ES-I3 (cell line): Measurements from ENCODE around the gene MAP4K2.

Experiments used
- H3K36me3 ChIP-seq: 2 replicates; pipeline ENCODE4 v1.6.1; 2013; ENCODE audit warnings: mild to moderate bottlenecking, low read length, control low read depth, moderate library complexity; ENCODE audit not compliant: insufficient read depth
- H3K4me1 ChIP-seq: 2 replicates; pipeline ENCODE4 v1.6.1; 2013; ENCODE audit warnings: mild to moderate bottlenecking, control low read depth, low read length; ENCODE audit not compliant: insufficient read depth
- H3K9ac ChIP-seq: 2 replicates; pipeline ENCODE4 v1.6.1; 2013; ENCODE audit warnings: low read depth, mild to moderate bottlenecking, low read length, moderate library complexity
- H3K9me3 ChIP-seq: 2 replicates; pipeline ENCODE4 v1.6.1; 2013; ENCODE audit warnings: mild to moderate bottlenecking, low read length, moderate library complexity; ENCODE audit not compliant: control insufficient read depth, insufficient read depth

Gene MAP4K2

GRCh38 chr11:64796757-64797541, 6.1 kb downstream of the MAP4K2 start:
- H3K36me3 ChIP-seq = no peaks in the 10 kb centered on the region; the same call in 1 of the 2 replicates
- H3K9ac ChIP-seq = no peak overlapping the region
- no peaks in the 10 kb centered on the region for H3K9me3 ChIP-seq
- 0 out of 2 replicates have a peak, but pooled peaks cover under 1% of the 10 kb centered on the region for H3K4me1 ChIP-seq

- H3K36me3 ChIP-seq = no peaks in the 10 kb centered on the region; the same call in 1 of the 2 replicates
- H3K9me3 ChIP-seq = no peaks in the 10 kb centered on the region
- no peak overlapping the region for H3K9ac ChIP-seq
- no peaks in the 10 kb centered on the region for H3K4me1 ChIP-seq
Measured at GRCh38 chr11:64796047-64796756, 6.8 kb downstream of the MAP4K2 start.

- no peak overlapping the region for H3K9ac ChIP-seq
- no peaks in the 10 kb centered on the region for H3K36me3 ChIP-seq
- no peaks in the 10 kb centered on the region for H3K9me3 ChIP-seq
- H3K4me1 ChIP-seq = no peaks in the 10 kb centered on the region
Measured at GRCh38 chr11:64794526-64794925, 8.5 kb downstream of the MAP4K2 start.

GRCh38 chr11:64793271-64794160, 9.5 kb downstream of the MAP4K2 start:
- Histone ChIP-seq H3K4me1 (no peaks in the 10 kb centered on the region), H3K36me3 (no peaks in the 10 kb centered on the region), H3K9me3 (no peaks in the 10 kb centered on the region), H3K9ac (no peak overlapping the region)

- Histone ChIP-seq H3K4me1 (no peaks in the 10 kb centered on the region), H3K9ac (no peak overlapping the region), H3K36me3 (no peaks in the 10 kb centered on the region), H3K9me3 (no peaks in the 10 kb centered on the region)
Measured at GRCh38 chr11:64792482-64792881, 10.5 kb downstream of the MAP4K2 start.

- H3K4me1 ChIP-seq = no peaks in the 10 kb centered on the region
- H3K36me3 ChIP-seq = no peaks in the 10 kb centered on the region
- no peak overlapping the region for H3K9ac ChIP-seq
- H3K9me3 ChIP-seq = no peaks in the 10 kb centered on the region
Measured at GRCh38 chr11:64791781-64792291, 11.2 kb downstream of the MAP4K2 start.

- H3K36me3 ChIP-seq = no peaks in the 10 kb centered on the region
- no peaks in the 10 kb centered on the region for H3K9me3 ChIP-seq
- H3K9ac ChIP-seq = no peak overlapping the region
- H3K4me1 ChIP-seq = no peaks in the 10 kb centered on the region
Measured at GRCh38 chr11:64790205-64791095, 12.6 kb downstream of the MAP4K2 start.

- Histone ChIP-seq H3K9ac (no peak overlapping the region), H3K4me1 (no peaks in the 10 kb centered on the region), H3K9me3 (no peaks in the 10 kb centered on the region), H3K36me3 (no peaks in the 10 kb centered on the region)
Measured at GRCh38 chr11:64789331-64790204, 13.4 kb downstream of the MAP4K2 start.

- Histone ChIP-seq H3K36me3 (no peaks in the 10 kb centered on the region), H3K9me3 (no peaks in the 10 kb centered on the region), H3K4me1 (no peaks in the 10 kb centered on the region), H3K9ac (no peak overlapping the region)
Measured at GRCh38 chr11:64788321-64789215, 14.4 kb downstream of the MAP4K2 start.

- Histone ChIP-seq H3K36me3 (no peaks in the 10 kb centered on the region), H3K4me1 (no peaks in the 10 kb centered on the region), H3K9me3 (no peaks in the 10 kb centered on the region), H3K9ac (no peak overlapping the region)
Measured at GRCh38 chr11:64787526-64788320, 15.3 kb downstream of the MAP4K2 start.

- no peaks in the 10 kb centered on the region for H3K9me3 ChIP-seq
- no peaks in the 10 kb centered on the region for H3K4me1 ChIP-seq
- H3K36me3 ChIP-seq = no peaks in the 10 kb centered on the region
- no peak overlapping the region for H3K9ac ChIP-seq
Measured at GRCh38 chr11:64786308-64786707, 16.7 kb downstream of the MAP4K2 start.
